Putamen (tissue), 1 donor: ENCODE measurements around the gene PSMA8.
"Not testable (repeated sequence)": the region's sequence is repeated elsewhere in the genome, so short reads cannot be mapped to it uniquely, and the experiment has no call there.

Experiments
- DNase-seq: peaks from one replicate; pipeline ENCODE4 v3.0.0-alpha.2; 2016; ENCODE audit warnings: low spot score

PSMA8 gene

GRCh38 chr18:26133652-26134051 lies at the start of gene PSMA8:
Gene PSMA8 (plus strand): TSS chr18:26133869. CDS start chr18:26133966, 97 bp downstream.
- DNase-seq: no peak

GRCh38 chr18:26085056-26085455 lies 48.6 kb upstream of the PSMA8 start:
- no peak for DNase-seq

- DNase-seq: no peak
Observed at GRCh38 chr18:26086959-26087358, 46.7 kb upstream of the PSMA8 start.

GRCh38 chr18:26088487-26088886 lies 45.2 kb upstream of the PSMA8 start:
- no peak for DNase-seq

GRCh38 chr18:26089293-26090129 lies 44.2 kb upstream of the PSMA8 start:
- peak; percentile 56 for DNase-seq

GRCh38 chr18:26090130-26091046 lies 43.3 kb upstream of the PSMA8 start, which contains the start of gene SS18:
Gene SS18 (minus strand): TSS chr18:26090613. CDS start chr18:26090569, 44 bp downstream.
- peak; percentile 94 for DNase-seq

- no peak for DNase-seq
Observed at GRCh38 chr18:26091047-26091630, 42.5 kb upstream of the PSMA8 start.

GRCh38 chr18:26096852-26097251 lies 36.8 kb upstream of the PSMA8 start:
- no peak for DNase-seq

GRCh38 chr18:26097563-26097962 lies 36.1 kb upstream of the PSMA8 start:
- DNase-seq: no peak

GRCh38 chr18:26103579-26103978 lies 30.1 kb upstream of the PSMA8 start:
- DNase-seq: no peak

- DNase-seq: no peak
Observed at GRCh38 chr18:26104035-26104434, 29.6 kb upstream of the PSMA8 start.

- no peak for DNase-seq
Observed at GRCh38 chr18:26119246-26119645, 14.4 kb upstream of the PSMA8 start.

- no peak for DNase-seq
Observed at GRCh38 chr18:26121476-26121875, 12.2 kb upstream of the PSMA8 start.

GRCh38 chr18:26121994-26122393 lies 11.7 kb upstream of the PSMA8 start:
- DNase-seq: not testable (repeated sequence)

- DNase-seq: no peak
Observed at GRCh38 chr18:26127786-26128185, 5.9 kb upstream of the PSMA8 start.

GRCh38 chr18:26128192-26128591 lies 5.5 kb upstream of the PSMA8 start:
- not testable (repeated sequence) for DNase-seq

GRCh38 chr18:26134107-26134506 lies 438 bp downstream of the PSMA8 start:
- DNase-seq: no peak

GRCh38 chr18:26135548-26135947 lies 1.9 kb downstream of the PSMA8 start:
- DNase-seq: no peak

GRCh38 chr18:26157326-26157725 lies 23.7 kb downstream of the PSMA8 start:
- DNase-seq: no peak

GRCh38 chr18:26159353-26159752 lies 25.7 kb downstream of the PSMA8 start:
- no peak for DNase-seq

GRCh38 chr18:26164571-26164970 lies 30.9 kb downstream of the PSMA8 start:
- no peak for DNase-seq

GRCh38 chr18:26167592-26167991 lies 33.9 kb downstream of the PSMA8 start:
- DNase-seq: not testable (repeated sequence)
